Daoy (cell line): ENCODE data around the gene SP5. TPM values are rescaled to one million over a fixed set of nuclear protein-coding genes. Genes with fewer than 3 reads are reported as not detected.
"Not testable (repeated sequence)": the region's sequence is repeated elsewhere in the genome, so short reads cannot be mapped to it uniquely, and the experiment has no call there.

Source experiments
- DNase-seq: peaks from one replicate; pipeline ENCODE4 v3.0.0-alpha.2; 2015; ENCODE audit warnings: low read depth
- total RNA-seq: library from RNA; depleted of rRNA; stranded (reverse); fragments of >200 nt; shearing (Covaris generic); gene quantifications from 2 replicates; pipeline ENCODE4 v1.2.3, GENCODE V29; 2014

SP5 gene
- total RNA-seq, 1 experiment from 2014 or later = 0.63 TPM

DNA sequence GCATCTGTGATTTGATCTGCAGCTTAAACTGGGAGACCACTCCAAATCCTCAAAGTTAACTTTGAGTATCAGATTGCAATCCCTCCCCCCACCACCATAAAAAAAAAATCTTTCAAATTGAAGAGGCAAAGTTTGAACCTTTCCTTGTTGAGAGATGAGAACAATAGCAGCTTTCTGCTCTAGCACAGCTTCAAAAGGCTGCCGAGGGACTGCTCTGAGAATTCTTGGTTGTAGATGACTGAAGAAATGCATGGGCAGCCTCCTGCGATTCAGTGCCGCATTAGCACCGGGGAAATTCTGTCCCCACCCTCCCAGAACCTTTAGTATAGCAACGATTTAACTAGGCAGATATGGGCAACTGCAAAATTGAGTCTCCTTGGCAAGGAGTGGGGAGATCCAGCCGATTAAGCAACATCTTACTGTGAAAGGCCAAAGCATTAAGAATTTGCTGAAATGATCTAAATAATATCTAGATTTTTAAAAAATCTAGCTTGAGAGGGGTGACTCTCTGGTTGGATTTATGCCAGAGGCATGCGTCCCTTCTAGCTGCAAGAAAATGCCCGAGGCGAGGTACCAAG lies 3.9 kb upstream of the SP5 start:
- no peak for DNase-seq

DNA sequence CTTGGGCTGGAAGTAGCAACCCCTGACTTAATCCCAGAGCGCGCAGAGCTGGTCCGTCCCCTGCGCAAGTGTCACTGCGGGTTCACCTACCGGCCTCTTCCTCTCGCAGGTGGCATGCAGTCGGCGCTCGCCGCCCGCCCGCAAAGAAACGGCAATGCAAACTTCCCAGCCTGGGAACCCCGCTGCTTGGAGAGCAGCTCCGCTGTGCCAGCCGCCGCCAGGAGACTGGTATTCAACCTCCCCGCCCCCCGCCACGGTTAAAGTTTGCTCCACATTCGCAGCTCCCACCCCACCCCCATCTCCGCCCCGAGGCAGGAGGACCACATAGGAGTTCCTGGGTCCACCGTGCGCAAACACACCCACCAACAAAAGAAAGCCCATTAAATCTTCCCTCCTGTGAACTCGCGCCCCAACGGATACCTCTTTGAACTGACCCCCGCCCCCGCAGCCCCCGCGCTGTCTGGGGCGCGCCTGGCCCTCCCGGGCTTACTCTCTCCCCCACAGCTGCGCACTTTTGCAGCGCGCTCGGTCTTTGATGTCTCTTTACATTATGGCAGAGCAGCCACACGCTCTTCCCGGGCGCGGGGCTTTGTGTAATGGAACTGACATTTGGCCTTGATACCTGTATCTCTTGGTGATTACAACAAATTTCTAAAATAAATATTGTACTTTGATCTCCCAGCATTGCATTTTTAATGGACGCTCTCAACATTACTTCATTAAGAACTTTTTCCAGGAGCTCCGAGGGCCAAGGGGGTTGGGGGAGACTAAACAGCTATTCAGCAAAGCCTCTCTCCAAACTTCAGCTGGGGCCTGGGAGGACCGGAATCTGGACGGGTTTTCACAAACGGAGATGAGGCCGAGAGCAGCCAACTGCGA lies 3.1 kb upstream of the SP5 start:
- DNase-seq = no peak

DNA sequence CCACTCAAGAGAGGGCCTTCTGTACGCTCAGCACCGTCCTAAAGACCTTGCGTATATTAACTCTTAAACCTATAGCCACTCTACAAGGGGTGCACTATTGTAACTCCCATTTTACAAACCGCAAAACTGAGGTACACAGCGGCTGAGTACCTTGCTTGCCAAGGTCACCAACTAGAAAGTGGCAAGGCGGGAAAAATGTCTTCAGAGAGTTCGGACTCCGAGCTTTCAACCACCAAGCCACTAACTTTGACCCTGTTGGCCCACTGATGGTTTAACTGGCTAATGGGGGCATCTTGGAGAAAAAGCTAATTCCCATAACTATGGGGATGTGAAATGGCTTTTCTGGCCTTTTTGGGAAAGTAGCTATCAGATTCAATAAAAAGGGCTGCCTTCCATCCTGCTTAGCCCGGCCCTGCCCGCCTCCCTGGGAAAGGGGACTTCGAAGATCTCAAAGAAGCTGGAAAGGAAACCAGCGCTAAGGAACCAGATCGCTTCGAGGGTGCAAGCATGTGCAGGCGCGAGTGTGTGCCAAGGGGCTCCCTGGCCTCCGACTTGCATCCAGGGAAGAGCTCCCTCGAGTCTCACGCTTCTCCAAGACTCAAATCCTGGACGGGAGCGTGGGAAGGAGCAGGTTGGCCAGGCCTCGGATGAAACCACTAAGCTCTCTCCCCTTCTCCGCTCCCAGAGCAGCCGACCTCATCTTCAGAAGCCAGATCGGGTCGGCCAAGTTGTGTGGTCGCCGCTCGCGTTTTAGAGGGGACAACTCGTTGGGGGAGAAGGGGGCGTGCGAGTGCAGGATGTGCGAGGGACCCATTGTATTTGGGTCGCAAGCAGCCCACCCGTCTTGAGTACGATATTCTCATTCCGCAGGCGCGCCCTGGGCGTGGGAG lies 2.2 kb upstream of the SP5 start:
- DNase-seq = no peak

DNA sequence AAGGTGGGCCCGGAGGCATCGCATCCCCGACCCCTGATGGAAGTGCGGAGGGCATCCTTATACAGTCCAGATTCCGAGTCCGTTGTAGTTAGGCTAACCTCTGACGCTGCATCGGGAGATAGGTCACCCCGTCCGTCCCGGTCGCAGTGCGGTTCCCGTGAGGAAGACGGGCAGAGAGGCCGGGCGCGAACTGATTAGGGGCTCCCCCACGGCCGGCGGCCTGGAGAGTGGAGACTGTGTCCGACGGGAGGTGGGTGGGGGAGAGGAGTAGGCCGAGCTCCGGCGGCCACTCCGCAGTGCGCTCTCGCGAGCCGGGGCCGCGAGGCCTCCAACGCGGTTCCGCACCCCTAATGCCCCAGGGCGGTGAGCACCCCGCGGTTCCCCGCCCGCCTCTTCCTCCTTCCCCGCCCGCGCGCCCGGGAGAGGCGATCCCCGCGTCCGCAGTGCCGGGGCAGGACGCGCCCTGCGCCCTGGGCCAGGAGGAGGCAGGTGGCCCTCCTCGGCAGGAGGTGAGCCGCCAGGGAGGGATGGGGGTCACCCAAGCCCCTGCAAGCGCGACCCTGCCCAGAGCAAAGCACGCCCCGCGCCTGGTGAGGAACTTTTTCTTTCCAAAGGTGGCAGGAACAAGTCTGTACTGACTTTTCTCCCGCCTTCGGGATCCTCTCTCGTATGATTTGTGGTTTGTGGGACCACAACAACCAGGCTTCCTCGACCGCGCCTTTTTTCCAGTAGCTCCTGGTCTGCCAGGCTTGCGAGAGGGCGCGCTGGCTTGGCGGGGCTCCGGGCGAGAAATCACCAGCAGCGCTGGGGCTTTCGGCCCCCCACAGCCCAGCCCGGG lies 1.4 kb upstream of the SP5 start:
- no peak for DNase-seq

DNA sequence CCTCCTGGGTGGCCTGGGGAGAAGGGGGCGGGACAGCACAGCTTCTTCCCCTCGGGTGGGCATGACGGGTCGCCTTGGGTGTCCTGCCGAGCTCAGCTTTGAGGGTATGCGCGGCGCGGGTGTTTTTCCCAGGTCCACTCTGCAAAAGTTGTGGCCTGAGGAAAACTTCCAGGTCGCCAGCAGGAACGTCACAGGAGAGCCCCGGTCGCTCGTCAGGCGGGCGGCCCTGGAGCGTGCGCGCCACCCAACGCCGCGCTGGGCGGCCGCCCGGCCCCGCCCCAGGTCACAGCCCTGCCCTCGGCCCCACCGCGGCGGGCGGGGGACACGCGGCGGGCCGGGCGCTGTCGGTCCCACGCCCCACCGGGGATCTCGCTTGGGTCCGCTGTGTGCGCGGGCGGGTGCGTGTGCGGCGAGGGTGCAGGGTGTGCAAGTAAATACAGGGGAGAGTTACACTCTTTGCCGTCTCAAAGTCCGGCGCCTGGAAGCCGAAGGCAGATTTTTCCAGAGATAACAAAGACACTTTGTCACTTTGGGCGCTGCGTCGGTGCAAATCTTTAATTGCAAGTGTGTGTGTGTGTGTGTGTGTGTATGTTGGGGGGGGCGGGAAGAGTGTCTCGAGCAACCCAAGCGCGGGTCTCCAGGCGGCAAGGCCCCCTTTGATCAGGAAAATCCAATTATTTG lies 616 bp upstream of the SP5 start:
- peak; percentile 17 for DNase-seq

DNA sequence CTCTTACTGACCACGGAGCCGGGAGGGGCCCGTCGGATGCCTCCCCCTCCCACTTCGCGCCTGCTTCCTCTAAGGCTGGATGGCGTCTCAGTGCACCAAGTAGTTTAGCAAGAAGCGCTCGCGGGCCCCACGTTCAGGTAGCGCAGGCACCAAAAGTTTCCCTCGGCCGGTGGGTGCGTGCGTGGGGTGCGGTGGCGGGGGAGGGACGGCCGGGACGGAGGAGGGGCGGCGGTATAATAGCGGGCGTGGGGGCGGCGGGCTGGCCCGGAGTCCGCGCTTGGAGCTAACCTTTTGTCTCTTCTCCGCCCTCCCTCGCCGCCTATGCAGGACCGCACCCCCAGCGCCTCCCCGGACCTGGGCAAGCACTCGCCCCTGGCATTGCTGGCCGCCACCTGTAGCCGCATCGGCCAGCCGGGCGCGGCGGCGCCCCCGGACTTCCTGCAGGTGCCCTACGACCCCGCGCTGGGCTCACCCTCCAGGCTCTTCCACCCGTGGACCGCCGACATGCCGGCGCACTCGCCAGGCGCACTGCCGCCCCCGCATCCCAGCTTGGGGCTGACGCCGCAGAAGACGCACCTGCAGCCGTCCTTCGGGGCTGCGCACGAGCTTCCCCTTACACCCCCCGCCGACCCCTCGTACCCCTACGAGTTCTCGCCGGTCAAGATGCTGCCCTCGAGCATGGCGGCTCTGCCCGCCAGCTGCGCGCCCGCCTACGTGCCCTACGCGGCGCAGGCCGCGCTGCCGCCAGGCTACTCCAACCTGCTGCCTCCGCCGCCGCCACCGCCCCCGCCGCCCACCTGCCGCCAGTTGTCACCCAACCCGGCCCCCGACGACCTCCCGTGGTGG lies 1.0 kb downstream of the SP5 start:
- no peak for DNase-seq

DNA sequence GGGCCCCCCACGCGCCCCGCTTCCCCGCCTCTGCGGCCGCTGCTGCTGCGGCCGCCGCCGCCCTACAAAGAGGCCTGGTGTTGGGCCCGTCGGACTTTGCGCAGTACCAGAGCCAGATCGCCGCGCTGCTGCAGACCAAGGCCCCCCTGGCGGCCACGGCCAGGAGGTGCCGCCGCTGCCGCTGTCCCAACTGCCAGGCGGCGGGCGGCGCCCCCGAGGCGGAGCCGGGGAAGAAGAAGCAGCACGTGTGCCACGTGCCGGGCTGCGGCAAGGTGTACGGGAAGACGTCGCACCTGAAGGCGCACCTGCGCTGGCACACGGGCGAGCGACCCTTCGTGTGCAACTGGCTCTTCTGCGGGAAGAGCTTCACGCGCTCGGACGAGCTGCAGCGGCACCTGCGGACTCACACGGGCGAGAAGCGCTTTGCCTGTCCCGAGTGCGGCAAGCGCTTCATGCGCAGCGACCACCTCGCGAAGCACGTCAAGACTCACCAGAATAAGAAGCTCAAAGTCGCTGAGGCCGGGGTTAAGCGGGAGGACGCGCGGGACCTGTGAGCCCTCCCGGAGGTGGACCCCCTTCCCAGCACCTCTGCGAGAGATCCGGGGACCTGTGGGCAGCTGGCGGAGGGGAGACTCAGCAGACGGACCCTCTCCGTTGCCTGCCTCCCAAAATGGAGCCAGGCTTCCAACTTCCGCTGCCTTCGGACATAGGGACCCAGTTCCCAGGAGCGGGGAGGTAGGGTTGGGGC lies 1.9 kb downstream of the SP5 start:
- DNase-seq = peak; percentile 51

DNA sequence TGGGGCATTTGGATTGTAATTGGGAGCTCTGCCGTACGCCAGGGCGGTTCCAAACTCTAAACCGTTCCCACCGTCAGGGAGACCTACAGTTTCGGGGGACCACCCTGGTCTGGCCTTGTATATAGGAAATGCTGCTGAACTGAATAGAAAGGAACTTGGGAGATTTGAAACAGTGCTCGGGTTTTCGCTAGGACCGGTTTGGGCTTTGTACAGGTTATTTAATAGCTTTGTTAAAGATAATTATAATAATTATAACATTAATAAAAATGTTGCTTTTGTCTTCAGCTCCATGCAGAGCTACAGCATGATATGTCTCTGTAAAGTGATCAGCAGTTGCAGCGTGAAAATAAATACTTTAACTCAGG lies 2.4 kb downstream of the SP5 start:
- no peak for DNase-seq

DNA sequence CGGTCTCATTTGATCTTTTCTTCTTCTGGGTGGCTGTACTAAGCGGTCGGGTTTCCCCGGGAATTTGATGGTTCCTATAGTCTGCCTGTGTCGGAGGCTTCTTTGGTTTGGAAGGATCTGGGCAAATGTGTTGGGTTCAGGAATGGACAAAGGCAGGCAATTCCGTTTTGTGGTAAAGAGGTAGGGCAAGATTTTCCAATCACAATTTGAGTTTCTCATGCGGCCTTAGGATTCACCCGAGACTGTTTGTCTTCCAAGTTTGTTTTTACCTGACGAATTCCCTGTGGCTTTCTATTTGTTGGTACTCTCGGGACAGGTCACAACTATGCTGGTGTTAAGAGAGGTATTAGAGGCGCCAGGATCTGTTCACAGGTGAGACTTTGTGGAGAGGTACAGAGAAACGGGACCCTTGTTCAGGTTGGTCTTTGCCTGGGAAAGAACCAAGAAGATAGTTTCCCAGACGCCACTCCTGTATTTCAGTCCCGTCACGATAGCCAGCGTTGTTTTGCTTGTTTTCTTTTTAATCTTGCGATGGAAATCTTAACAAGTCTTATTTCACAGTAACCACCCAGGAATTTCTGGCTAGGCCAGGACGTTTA lies 3.0 kb downstream of the SP5 start:
- DNase-seq = no peak

DNA sequence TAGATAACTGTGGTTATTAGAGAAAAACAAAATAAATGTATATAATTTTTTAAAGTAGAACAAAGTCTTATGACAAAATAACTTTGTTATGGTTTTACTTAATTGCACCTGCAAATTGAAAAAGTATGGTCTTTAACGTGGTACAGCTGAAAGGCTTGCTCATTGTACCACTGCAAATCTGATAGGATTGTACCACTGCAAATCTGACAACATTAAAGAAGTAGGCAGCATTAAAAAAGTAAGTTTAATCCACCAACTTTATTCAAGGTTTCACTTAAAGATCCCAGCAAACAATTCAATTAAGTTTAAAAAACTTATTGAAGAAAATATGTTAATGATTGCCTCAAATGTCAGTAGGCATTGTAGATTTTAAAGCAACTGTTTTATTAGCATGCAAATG lies 4.7 kb downstream of the SP5 start:
- DNase-seq = no peak

DNA sequence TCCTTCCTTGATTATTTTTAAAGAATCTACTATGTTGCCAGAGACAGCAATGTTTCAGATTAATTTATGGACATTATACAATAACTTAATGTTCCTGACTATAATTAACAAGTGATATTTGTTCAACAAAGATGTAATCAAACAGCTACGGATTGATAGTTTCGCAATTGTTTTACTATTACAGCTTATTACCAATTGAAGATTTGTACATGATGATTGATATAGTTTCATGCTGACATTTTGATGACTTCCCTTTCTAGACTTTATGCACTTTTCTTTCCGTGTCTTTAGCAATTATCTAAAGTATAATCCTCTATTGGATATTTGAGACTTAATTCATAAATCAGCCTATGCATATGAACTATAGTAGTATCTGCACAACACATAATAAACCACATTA lies 6.5 kb downstream of the SP5 start:
- no peak for DNase-seq

DNA sequence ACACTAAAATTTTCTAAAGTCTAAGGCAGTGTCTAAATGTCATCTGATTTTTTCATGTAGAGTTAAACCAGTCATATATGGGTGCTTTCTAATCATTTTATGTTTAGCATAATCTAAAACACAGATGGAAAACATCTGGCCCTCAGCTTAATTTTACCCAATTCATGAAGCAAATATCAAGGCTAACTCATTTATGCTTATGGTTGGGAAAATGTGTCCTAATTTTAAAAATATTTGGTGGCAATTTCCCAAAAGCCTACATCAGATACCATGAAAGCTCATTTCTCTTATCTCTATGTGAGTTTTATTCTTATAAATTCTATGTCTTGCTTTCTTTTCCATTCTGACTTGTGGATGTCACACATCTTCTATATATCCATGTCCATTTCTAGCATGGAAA lies 7.2 kb downstream of the SP5 start:
- no peak for DNase-seq

DNA sequence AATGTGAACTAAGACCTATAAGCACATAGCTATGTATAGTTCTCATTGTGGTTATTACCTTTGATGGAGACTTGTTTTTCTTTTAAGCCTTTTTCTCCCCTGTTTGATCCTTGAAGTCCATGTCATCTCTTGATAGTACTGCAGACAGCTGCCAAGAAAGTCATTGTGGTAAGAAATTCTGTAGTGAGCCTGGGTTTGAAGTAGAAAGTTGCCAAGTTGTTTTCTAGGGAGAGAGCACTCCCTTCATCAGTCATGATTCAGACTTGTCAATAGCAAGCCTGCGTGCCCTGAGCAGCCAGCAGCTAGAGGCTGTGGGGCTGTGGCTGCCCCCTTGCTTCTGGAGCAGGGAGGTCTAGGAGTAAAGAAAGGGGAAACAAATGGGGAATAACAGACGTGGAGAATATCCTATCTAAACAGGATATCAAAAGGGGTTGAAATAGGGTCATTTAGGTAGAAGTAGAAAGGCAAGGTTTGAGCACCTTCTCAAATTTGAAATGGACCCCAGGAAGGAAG lies 8.4 kb downstream of the SP5 start:
- no peak for DNase-seq

DNA sequence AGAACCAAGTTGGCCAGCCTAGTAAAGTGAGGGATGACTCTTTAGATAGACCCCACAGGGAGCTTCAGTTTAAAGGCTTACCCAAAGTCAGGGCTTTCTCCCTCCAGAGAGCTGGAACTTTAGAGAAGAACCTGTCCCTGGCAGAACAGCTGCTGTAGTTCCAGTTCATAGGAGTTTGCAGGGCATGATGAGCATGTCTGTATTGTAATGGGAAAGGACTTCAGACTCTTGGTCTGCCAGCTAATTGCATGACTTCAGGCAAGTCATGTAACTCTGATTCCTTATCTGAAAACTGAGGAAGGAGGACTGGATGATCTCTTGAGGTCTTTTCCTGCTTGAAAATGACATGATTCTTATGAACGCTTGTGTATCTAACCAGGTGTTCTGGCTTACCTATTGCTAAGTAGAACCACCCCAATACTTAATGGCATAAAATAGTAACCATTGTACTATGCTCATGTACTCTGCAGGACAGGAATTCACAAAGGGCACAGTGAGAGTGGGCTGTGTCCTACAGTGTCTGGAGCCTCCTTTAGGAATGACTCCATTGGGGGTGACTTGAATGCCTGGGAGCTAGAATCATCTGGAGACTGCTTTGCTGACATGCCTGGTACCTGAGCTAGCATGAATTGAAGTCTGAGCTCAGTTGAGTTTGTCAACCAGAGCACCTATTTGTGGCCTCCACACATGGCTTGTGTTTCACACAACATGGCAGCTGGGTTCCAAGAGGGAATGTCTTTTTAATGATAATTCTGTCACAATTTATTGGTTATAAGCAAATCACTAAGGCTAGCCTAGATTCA lies 18.9 kb downstream of the SP5 start:
- no peak for DNase-seq

DNA sequence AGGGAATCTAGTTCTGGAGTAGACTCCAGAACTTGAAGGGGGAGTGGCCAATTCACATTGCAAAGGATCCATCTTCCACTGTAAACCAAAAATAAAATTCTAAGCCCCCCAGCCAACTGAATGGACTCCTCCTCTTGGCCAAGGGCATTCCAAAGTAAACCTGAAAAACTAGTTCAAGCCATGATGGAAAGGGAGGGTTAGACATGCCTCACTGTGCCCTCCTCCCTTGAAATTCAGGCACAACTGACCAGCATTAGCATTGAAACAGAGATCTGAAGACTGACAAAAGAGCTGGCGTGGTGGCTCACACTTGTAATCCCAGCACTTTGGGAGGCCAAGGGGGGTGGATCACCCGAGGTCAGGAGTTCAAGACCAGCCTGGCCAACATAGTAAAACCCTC lies 19.5 kb downstream of the SP5 start:
- not testable (repeated sequence) for DNase-seq

DNA sequence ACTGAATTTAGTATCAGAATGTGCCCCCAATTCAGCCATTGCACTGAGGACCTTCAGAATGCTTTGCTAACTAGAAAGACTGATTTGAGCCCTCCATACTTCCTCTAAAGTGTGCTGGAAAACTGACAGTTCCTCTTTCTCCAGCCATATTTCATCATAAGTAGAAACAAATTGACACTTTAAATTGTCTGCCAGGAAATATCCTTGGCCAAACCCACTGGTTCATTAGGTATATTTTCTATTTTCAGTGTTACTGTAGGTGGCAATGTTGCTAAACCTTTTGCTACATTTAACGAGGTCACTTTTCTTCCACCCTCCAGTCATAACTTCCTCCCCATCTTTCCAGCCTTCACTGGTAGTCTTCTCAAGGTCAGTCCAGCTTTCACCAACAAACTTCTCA lies 21.5 kb downstream of the SP5 start:
- DNase-seq = no peak

DNA sequence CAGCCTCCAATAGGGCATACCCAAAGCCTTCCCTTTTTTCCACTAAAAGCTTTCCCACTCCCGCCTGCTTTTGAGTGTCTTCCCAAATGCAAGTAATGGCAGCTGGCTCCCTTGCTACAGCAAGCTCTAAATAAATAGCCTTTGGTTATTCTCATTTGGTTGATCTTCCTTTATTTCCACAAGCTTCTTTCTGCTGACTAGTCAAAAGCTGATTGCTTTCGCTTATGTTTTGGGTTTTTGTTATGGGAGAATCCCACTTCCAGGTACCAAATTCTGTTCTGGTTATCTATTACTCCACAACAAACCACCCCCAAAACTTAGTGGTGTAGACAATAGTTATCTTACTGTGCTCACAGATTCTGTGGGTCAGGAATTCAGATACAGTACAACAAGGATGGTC lies 22.3 kb downstream of the SP5 start:
- no peak for DNase-seq

DNA sequence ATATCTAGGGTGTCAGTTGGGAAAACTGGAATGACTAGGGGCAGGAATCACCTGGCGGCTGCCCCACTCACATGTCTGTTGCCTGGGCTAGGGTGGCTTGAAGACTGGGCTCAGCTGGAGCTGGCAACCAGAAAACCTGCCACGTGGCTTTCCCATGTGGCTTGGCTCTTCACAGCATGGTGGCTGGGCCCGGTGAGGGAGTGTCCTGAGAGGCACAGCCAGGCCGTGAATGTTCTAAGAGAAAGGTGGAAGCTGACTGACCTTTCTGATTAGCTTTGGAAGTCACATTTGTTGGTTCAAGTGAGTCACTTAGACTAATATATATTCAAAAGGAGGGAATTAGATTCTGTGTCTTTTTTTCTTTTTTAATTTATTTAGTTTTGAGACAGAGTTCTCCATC lies 22.7 kb downstream of the SP5 start:
- no peak for DNase-seq
